ENCODE data around the gene FAM240A.
"Not testable (repeated sequence)": the region's sequence is repeated elsewhere in the genome, so short reads cannot be mapped to it uniquely, and the experiment has no call there.

The FAM240A gene

DNA sequence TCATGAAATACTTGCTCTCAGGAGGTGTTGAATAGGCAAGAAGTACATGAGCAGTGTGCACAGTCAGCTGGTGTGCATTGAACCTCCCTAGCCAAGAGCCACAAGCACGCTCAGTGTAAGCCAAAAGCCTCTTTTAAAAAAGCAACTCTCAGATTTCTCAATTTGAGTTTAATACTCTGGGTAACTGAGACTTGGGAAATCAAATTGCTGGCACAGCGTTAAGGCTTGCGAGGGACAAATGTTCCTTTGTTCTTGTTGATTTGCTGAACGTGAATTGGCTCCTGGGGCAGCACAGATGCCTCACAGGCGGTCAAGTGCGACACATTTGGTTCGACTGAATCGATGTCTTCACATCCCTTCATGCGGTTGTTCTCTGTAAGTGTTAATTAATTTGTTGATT is at the start of gene FAM240A:
Gene FAM240A (plus strand): TSS at position 202 of the 400 bp plus-strand sequence. CDS start 159 bp downstream, at position 361.
- no peak for DNase-seq

DNA sequence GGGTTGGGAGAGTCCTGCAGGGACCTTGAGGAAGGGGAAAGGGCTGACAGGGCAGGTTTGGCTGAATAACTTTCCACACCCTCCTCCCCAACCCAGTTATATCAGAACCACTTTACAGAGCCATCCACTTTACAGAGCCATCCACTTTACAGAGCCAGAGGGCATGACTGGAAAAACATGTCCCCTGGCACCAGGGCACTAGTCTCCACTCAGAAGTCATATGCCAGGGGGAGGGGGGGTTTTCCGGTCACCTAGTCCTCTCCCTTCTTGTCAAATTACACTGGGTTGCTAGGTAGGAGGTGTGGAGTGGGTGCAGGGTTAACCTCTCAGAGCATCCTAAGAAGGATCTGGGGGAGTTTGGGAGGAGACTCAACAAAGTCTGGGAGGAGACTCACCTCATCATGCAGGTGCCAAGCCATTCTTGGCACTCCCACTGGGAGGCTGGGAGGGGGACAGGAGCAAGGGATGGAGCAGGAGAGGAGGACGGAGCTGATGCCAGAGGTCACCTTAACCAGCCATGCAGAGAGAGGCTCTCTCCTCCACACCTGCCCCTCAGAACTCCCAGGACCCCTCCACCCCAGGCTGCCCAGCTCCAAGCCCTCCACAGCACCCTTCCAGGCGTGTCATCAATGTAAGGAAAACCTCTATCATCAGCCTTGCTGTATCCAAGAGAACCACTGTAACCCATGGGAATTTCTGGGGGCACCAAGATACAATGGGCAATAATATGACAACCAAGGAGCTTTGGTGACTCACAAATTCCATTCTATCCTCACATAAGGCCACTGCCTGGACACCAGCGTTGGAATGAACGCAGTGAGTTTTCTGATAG is 47.9 kb upstream of the FAM240A start:
- DNase-seq = no peak

DNA sequence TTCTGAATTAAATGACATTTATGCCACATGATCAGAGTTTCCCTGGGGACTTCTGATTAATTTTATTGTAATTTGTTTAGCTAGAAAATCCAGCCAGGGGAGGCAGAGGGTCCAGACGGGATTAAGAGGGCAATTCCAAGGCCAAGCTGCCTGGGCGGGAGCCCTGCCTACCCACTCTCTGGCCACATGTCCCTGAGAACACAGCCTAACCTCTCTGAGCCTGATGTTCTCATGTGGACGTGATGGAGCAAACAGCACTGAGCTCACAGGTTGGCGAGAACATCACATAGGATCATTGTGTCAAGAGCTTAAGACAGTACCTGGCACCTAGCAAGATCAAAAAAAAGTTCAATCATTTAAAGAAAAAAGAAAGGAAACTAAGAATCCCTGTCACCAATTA is 47.2 kb upstream of the FAM240A start:
- DNase-seq = no peak

DNA sequence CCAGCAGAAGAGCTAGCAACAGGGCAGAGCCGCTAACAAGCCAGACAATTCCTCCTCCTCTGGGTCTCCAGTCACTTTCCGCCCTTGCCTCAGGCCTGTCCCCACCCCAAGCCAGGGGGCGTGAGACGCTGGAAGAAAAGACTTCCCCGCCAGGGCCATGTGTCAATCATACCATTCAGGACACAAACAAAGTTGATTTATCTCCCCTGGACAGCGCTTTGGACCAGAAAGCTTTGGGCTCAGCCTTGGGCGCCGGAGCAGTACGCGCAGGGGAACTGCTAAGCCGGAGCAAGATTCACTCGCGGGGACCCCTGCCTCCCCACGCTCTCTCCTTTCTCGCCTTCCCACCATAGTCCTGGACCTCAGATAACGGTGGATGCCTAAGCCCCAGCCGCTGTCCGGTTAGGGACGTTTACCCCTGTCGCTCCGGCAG is 46.7 kb upstream of the FAM240A start:
- DNase-seq = no peak

DNA sequence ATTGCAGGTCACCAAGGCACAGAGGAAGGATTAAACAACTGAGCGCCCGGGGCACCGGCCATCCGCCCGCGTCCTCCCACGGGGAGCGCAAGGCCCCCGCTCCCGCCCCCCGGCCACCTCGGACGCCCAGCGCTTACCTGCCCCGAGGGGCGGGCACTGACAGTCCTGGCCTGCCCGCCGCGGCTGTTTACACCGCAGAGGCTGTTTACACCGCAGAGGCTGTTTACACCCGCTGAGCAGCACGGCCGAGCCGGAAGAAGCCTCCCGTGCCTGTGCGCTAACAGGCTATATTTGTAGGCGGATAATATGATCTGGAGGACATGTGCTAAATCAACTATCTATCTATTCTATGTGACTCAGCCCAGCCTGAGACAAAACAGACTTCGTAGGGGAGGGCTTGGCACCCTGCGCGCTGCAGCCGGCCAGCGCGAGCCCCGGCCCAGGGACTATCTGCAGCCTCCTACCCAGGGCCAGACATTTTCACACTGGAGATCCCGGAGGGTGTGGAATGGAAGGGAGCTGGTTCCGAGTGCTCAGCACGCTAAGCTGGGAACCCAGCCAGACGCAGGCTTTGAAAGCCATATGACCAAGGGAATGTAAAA is 46.2 kb upstream of the FAM240A start, which contains the start of gene LRRC2:
Gene LRRC2 (minus strand): TSS at position 263 of the 602 bp plus-strand sequence. CDS start 14,711 bp downstream, outside the sequence.
- no peak for DNase-seq

DNA sequence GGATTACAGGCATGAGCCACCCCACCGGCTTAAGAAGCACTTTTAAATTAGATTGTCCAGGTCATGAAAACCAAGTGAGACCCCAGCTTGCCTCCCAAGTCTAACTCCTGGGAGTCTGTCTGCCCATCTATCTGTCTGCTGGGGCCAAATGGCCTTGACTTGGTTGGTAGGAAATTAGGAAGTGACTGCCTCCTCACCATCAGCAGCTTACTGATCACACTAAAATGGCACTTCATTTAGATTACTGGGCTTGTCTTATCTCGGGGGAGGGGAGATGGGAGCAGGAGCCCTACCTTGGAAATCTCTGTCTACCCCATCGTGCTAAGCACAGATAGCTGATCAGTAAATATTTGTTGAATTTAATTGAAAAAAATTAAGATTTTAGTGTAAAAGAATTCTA is 40.6 kb upstream of the FAM240A start:
- no peak for DNase-seq

DNA sequence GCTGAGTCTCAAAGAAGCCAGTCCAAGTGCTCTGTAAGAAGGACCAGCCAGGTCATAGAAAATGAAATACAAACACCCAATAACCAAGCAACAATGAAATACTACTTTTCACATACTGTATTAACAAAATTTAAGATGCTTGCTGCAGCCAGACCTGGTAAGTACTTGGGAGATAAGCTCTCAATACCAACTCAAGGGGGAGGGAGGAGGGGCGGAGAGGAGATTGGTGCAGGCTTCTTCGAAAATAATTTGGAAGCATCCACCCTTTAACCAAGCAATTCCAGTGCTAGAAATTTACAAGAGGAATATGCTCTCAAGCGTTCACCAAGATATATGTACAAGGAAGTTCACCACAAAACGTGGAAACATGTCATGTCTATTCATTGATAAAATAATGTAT is 38.6 kb upstream of the FAM240A start:
- no peak for DNase-seq

DNA sequence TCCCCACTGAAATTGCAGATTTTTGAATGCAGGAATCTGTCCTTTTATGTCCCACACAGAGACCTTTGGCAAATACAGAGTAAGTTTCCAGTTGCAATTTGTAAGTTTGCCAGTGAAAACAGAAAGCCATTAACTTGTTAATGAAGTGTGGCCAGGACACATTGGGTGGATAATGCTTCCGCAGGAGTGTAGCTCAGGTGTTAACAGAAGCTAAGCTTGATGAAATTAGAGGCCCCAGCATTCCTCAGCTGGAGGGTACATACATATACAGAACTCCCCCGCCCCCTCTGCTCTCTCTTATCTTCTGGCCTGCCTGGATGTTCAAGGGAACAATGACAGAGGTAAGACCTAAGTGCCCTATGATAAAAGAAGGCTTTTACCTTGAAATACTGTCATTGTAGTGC is 38.1 kb upstream of the FAM240A start:
- DNase-seq = no peak

DNA sequence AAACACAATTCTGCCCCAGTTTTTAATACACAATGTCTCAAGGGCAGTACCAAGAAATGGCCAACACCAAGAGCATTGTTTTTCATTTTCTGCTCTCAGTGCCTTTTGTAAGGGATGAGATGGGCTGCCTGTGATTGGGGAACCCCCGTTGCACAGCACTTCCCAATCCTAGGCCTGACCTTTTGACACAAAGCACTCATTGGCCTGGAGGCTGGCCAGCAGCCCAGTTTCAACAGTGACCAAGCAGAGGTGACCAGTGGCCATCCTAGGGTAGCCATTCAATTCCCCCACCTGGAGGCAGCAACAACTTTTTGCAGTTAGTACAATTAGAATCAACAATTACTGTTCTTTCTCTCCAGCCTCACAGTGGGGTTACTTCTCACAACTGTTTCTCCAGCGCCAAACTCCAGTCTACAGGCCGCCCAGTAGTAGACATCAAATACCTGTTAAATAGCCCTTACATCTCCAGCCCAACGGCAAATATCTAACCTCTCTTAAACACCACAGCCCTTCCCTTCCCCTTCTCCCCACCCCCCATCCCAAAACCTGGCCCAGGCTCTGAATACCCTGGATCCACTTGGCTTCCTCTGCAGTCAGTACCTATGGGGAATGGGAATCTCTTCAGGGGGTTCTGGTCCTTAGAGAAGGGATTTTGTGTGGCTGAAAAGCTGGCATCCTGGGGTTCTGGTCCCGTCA is 37.3 kb upstream of the FAM240A start:
- no peak for DNase-seq

DNA sequence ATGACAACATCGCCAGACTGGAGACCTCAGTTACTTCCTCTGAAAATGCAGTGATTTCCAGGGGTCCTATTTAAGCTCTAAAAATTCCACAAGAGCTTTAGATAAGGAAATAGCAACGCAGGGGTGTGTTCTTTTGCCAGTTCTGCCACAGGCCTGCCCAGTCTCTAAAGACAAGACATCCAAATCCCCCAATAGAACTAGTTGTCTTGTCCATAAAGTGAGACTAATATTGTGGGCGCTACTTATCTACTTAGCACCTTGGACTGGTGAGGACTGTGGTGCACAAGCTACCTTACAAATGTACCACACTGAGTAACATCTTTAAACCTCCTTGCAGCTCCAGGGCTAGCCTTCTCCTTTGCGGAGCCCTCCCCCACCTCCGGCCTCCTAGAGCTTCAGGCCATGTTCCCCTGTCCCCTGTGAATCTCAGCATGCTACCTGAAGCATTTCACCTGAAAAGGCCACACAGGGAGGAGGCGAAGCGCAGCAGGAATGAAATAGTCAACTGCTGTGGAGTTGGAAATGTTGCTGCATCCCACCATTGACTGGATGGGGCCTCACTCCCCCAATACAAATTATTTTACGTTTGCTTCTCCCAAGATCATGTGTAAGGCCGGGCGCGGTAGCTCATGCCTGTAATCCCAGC is 36.6 kb upstream of the FAM240A start:
- DNase-seq = no peak

DNA sequence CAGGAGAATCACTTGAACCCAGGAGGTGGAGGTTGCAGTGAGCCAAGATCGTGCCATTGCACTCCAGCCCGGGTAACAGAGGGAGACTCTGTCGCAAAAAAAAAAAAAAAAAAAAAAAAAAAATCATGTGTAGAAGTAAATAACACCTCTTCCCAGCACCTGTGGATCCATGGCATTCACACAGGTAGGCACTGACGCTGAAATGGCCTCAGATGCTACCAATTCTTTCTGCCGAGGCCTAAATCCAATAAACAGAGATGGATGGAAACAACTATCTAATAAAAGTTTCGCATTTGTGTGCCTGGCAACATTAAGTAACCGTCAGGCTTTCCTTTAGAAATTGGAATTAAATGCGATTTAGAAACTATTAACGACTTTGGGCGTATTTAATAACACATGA is 35.9 kb upstream of the FAM240A start:
- no peak for DNase-seq

DNA sequence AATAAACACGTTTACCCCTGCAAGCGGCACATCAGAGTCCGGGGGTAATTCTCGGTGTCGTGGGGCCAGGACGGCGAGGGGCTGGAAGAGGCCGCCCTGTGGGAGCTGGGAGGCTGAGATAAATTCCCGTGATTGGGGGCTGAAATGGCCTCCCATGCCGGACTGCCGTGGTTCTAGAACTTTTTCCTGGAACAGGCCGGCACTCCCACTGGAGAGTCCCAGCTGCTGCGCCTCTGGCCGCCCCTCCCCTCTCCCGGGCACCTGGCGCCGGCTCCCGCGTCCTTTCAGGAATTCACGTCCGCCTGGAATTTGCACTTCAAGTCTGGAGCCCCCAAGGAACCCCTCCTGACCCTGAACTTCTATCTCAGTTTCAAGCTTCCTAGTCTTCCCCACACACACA is 35.4 kb upstream of the FAM240A start:
- no peak for DNase-seq

DNA sequence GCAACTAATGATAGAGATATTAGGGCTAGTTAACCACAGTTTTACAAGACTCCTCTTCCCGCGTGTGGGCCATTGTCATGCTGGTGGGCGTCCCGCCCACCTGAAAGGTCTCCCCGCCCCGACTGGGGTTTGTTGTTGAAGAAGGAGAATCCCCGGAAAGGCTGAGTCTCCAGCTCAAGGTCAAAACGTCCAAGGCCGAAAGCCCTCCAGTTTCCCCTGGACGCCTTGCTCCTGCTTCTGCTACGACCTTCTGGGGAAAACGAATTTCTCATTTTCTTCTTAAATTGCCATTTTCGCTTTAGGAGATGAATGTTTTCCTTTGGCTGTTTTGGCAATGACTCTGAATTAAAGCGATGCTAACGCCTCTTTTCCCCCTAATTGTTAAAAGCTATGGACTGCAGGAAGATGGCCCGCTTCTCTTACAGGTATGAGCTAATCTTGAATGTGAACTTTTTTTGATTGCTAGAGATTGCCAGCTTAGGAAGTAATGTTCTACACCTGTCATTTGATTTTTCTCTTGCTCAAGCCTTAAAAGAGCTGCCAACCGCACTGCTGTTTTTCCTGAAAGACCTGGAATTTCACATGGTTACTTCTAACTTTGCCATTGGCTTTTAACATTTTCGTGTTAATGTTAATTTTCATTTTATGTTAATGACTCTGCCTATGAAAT is 34.6 kb upstream of the FAM240A start:
- DNase-seq = not testable (repeated sequence)

DNA sequence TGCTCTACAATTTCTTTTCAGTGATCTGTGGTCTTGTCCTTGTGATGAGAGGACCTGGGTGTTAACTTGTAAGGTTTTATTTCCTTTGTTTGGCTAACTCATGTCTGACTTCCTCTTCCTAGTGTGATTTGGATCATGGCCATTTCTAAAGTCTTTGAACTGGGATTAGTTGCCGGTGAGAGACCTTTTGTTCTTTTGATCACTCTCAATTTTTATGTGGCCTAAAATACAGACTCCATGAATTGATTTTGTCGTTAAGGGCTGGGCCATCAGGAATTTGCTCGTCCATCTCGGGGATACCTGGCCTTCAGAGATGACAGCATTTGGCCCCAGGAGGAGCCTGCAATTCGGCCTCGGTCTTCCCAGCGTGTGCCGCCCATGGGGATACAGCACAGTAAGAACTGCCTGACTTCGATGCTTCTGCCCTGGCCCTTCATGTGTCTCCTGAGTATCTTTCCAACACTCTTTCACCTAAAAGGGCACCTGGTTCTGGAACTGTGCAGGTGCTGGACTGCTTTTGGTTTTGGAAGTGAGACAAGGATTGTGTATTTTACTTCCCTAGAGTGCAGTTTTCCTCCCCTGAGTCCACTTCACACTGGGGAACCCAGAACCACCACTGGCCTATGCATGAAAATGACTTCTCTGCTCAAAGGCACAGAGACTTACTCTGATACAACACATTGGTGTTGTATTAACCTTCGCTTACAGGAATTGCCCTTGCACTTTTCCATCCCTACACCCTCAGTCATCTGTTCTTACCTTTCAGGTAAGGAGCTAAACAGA is 33.2 kb upstream of the FAM240A start:
- no peak for DNase-seq

DNA sequence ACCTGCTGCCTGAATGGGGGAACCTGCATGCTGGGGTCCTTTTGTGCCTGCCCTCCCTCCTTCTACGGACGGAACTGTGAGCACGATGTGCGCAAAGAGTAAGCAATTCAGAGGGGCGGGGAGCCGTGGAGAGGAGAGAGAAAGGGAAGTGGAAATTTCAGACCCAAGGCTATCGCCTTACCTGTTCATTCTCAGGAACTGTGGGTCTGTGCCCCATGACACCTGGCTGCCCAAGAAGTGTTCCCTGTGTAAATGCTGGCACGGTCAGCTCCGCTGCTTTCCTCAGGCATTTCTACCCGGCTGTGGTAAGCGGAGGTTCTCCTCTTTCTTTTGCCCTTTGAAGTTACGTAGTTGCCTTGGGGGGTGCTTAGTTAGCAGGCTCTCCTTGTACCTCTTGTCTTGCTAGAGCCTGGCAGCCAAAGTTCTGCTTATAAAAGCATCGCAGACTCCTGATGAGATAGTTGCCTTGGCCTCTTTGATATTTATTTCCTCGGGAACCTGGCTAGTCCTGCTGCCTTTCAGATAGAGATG is 32.5 kb upstream of the FAM240A start:
- no peak for DNase-seq

DNA sequence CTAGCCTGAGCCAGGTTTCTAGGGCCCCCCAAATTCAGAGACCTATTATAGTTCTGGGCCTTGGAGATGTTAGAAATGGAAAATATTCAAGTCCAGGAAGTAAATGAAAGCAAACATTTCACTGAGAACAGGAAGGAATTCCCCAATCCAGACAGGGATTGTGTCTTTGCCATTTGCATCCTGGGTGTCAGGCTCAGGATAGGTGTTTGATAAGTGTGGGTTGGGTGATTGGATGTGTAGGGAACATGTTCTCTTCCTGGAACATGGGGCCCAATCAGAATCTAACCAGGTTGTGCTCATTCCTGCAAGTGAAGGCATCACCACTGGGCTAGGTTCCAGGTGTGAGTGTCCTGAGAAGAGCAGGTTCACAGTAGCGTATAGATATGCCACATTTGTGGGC is 31.6 kb upstream of the FAM240A start:
- no peak for DNase-seq

DNA sequence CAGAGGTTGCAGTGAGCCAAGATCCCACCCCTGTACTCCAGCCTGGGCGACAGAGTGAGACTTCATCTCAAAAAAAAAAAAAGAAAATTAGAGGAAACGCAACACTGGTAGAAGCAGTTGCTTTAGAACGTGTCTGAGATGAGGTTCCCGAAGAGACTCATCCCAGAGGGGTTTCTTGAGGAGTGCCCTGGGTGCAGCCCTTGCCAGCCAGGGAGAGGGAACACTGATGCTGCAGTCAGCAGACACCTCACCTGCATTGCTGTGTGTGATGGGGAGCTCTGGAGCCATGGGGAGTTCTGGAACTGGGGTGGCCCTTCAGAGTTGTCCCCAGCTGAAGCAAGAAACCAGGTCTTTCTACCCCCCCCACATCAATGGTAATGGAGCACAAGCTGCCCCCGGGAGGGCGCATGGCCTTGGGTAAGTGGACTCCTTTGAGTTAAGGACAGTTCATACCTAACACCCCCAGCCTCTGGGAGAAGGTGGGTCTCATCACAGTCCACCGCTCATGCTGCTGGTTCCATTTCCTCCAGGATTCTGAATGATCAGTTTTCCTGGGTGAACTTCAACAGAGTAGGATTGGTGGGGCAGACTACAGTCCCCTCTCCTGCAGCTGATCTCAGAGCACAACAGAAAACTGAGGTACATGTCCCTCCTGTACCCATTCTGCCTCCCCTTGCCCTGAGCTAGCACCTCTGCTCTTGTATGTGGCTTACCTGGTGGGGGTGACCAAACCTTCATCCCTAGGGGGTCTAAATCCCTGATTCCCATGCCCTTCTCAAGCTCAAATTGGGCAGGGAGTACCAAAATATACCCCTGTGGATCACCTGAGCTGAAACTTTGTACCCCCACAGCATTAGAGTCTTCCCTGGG is 27.5 kb upstream of the FAM240A start:
- DNase-seq = no peak

DNA sequence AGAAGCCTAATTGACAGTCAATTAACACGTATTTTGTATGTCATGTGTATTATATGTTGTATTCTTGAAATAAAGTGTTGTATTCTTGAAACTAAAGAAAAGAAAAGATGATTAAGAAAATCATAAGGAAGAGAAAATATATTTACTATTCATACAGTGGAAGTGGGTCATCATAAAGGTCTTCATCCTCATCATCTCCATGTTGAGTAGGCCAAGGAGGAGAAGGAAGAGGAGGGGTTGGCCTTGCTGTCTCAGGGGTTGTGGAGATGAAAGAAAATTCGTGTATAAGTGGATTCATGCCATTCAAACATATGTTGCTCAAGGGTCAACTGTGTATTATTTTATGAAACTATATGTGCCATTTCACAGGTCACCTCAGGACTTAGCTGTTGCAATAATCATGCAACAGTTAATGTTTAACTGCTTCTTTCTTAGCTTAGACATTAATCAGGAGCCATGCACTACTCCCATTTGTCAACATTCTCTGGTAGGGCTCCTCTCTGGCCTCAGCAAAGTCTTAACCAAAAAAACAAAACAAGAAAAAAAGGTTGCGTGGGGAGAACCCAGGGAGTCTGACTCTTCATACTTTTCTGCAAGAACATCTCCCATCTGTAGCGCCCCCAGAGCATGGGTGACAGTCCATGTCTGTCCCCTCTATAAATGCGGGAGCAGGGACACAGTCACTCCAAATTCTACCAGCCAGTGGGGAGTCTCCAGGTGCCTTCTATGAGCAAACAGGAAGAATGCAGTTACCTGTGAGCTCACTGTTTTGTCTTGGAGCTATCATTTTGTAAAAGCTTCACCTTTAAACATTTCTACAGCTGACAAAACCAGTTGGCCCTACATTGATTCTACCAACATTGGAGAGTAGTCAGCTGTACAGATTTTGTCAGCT is 26.3 kb upstream of the FAM240A start:
- DNase-seq = no peak

DNA sequence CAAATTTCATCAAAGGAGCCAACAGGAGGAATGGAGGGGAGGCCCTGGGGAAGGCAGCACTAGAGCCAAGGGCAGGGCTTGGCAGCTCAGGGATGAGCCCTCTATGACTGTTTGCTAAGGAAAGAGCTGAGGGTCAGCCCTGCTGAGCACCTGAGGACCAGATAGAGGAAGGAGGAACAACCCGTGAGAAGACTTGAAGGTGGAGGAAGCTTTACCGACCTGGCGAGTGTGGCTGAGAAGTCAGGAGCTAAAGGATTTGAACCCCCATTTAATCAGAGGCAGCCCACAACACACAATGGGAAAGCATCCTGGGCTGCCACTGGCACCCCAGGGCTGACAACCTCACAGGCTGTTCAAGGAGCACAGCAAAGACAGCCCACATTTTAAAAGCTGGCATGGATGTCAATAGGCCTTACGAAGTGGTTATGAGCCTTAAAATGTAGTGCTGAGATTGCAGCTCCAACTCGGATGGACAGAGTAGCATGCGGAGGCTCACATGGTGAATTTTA is 25.5 kb upstream of the FAM240A start:
- no peak for DNase-seq
